DMS 273 (cell line): ENCODE results near the gene WWOX.

Experiments
- DNase-seq: peaks from one replicate; lab custom pipeline; 2025; ENCODE audit not compliant: unreplicated experiment; lab: John Stamatoyannopoulos, UW

Gene WWOX

DNA sequence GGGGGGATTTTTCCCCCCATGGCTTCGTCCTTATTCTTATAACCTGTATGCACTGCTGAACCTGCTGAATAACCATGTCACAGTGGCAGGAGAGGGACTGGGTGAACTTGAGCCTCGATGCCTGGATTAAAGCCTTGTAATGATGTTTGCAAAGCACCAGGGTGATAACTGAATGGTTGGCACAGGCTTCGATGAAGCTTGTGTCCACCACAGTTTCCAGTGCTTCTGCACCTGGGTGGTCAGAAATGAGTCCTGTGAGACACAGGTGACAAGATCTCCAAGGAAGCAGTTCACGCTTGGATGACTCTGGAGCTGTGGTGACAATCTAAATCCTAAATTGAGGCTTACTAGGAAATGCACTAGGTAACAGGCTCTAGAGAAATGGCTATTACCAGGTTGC lies 771.8 kb downstream of the WWOX start:
- DNase-seq, result no peak

DNA sequence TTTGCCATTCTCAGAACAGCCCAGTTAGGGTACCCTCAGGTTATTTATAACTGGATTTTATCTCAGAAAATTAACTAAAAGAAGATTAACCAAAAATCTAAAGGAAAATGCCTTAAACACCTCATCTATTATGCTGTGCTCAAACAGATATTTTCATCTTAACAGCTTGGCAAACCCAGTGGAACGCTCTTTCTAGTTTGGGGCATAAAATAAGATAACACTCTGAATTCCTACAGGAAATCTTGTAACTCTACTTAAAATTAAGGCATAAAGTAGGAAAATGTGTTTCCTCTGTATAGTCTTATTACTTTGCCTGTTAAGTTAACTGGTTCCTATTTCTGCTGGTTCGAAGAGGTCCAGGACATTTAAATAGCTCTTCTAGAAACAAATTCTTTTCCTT lies 777.2 kb downstream of the WWOX start:
- DNase-seq, result no peak

DNA sequence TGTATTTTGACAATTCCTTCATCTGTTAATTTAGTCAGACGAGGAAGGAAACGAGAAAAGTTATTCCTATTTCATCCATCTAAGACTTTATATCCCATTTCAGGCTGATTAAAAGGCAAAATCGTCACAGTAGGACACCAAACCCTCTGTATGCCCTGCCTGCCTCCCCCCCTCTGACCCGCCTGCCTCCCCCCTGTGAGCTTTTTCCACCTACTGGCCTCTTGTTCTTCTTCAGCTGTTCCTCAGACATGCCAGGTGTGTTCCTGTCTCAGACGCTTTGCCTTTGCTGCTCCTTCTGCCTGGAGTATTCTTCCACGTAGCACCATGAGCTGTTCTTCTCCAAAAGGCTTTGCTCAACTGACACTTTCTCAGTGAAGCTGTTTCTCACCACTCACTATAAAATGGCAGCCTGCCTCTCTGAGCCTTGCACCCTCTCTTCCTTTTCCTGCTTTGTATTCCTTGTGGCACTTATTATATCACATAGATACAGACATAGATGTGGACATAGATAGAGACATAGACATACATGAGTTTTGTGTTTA lies 777.7 kb downstream of the WWOX start:
- DNase-seq, result no peak

DNA sequence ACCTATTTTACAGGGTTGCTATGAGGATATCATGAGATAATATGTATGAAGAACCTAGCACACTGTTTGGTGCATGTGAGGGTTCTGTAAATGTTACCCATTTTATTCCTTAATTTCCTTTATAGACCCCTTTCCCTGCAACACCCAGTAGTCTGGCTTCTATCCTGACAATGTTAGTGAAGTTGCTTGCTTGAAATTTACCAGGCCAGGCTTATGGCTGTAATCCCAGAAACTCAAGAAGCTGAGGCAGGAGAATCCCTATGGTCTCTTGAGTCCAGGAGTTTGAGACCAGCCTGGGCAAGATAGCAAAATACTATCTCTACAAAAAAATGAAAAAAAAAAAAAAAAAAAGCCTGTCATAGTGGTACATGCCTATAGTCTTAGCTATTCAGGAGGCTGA lies 779.1 kb downstream of the WWOX start:
- no peak for DNase-seq

DNA sequence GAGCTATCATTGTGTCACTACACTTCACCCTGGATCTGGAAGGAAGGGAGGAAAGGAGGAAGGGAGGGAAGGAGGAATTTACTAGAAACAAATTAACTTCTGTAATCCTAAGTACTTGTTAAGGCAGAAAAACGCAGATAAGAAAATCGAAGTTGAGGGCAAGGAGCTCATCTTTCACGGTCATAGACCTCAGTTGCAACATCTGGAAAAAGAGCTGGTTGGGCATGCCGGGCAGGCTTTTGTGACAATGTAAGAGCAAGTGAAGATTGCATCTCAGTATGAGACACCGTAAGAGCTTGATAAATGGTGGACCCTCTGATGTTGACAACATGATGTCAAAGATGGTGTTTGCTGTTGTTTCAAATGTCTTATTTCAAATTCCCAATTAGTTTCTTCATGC lies 779.6 kb downstream of the WWOX start:
- DNase-seq, result no peak

DNA sequence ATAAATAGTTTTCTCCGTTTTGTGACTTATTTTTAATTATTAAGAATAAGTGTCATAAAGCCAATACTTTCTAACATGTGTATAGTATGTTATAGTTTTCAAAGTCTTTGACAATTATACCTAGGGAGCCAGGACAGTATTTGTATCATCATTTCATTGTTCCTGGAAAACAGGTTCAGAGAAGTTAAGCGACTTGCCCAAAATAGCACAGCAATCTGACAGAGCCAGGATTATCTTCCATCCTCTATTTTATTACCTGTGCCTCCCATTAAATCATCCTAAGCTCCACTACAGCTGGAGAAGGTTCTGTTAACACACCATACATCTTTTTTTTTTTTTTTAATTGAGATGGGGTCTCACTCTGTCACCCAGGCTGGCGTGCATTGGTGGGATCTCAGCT lies 782.7 kb downstream of the WWOX start:
- no peak for DNase-seq

DNA sequence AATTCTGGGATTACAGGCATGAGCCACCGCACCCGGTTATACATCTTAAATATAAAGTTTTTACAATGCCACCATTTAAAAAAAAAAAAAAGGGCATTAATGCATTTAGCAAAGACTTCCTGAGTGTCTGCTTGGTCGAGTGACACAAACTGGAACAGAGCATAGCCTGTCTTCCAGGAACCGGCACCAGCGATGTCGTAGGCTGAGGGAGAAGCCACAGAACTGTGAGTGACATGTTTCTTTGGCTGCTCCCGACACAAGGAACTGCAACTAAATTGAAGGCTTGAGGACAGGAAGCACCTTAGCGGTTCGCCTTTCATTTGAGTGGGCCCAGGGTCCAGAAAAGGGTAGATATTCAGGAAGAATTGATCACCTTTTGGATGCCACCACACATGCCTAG lies 783.3 kb downstream of the WWOX start:
- DNase-seq, result no peak

DNA sequence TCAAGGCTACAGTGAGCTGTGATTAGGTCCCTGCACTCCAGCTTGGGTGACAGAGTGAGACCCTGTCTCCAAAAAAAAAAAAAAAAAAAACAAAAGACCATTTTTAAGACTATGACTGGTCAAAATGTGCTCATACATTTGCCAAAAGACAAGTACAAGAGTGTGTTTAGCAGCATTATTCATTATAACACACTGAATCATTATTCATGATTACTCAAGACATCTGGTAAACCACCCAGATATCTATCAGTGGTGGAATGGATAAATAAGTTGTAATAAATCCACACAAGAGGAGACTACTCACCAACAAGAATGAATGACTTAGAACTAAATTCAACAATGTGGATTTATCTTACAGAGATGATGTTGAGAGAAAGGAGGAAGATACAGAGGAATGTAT lies 784.8 kb downstream of the WWOX start:
- no peak for DNase-seq

DNA sequence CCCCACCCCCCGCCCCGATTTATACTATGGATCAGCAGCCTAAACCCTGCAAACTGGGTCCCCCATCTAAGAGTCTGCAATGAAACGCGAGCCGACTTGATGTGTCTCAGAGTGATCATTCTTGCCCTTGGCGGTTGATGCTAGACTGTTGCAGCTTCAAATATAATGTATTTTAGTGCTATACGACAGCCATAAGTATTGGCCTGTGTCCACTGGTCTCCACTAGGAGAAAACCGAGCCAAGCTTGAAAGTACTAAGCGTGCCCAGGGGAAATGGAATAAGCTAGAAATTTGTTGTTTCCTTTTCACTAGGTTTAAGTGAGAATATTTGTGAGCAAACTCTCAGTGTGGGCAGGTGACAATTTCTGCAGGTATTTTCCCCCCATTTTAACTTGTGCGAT lies 789.9 kb downstream of the WWOX start:
- no peak for DNase-seq

DNA sequence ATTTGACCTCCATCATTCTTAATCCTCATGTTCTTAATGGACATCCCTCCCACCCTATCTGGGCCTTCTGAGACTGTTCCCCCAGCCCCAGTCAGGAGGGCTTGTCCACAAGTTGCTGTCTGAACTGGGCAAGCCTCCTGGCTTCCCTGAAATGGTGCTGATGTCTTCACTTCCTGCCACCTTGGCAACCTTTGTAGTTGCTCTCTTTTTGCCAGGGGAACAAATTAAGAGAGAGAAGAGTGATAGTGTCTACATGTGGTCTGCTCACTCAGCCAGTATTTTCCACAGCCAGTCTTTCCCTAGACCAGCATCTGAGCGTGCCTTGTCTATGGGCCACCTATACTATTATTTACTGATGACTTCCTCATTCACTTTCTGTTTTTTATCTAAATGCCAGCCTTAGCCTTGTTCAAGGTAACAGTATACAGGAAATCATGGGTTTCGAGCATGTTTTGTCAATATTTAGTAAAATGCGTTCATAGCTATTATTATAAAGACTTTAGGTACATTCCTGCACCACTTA lies 791.0 kb downstream of the WWOX start:
- no peak for DNase-seq

DNA sequence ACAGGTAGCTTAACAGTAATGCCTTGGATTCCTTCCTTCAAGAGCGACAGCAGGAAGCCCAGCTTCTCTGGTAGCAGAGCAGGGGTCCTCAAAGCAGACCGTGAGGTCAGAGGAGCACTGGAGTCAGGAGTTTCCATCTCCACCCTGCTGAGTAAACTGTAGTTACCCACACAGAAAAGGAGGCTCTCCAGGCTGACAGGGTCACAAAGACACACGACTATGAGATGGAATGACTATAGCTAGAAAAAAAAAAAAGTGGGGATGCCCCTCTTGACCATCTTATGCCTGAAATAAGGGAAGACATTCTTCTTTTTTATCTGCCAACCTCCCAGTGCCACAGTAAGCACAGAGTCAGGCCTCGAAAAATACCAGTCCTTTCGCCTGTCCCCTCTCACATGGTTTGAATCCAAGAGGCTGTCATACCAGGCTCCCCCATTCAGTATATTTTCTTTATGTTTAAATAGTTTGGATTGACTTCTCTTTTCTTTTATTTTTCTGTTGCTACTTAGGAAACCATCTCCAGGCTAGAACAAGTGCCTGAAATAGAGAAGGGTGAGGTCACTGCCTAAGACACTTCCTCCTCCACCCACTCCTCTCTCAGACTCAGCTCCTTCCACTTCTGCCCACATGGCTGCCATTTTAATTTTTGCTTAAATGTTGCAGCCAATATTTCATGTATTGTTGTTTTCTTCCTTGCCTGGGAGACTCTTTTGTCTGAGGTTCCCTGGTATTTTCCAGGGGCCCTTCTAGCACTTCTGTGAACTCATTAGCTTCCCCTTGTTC lies 793.7 kb downstream of the WWOX start:
- no peak for DNase-seq

DNA sequence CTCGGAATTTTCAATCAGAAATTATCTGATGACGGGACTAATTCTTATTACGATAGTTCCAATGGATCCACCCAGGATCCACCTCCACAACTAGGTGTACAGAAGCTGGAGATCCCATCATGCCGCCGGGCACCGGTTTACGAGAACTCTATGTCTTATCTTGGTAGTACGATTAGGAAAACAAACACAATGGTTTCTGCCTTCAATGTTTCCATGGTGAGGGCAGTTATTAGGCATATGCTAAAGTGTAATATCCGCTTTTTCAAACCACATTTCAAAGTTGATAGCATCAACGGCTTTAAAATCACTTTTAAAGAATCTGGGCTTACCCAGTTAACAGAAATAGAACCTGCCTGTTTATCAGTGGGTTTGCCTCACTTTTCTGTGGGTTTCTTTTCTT lies 795.4 kb downstream of the WWOX start:
- no peak for DNase-seq

DNA sequence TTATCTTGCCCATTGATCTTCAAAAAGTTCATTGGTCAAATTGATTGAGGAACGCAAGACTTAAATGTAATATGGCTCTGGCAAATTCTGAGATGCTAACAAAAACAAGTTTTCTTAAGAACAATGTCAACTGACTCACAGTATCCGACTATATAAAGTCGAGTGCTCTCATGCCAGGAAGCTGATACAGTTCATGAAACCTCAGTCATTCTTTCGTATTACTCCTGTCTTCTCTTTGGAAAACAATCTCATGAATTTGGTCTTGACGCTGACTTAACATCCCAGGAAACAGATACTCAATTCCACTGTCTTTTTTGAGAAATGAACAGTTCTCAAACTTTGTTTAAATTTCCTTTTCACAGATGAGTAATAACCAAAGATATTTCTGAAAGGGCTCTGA lies 796.2 kb downstream of the WWOX start:
- DNase-seq, result no peak

DNA sequence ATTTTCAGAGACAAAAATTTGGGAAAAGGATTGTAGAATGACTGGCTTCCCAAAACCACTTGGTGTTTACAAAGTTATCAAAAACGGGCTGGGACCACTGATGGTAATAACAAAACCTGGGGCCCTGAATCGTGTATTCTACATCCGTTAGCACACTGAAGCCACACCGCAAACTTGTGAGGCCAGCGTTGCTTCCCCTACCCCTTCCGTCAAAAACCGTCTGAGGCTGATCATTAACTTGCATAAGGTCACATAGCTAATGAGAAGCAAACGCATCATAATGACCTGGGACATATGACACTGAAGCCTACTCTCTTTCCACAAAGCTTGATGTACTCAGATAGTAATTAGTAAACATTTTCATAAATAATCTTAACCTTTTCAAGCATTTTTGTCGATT lies 796.8 kb downstream of the WWOX start:
- DNase-seq, result no peak

DNA sequence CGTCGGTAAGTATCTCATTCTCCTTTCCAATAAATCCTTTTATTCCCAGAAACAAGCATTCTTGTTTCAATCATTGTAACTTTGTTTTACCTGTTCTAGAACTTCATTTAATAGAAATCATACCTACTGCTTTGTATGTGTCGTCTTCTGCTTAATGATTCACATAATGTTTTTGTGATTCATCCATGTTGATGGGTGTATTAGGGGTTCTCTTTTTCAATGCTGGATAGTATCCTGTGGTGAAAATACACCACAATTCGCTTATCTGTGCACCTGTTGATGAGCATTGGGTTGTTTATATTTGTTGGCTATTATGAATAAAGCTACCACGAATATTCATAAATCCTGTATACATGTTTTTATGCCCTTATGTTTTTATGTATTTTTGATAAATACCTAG lies 797.8 kb downstream of the WWOX start:
- DNase-seq, result no peak

DNA sequence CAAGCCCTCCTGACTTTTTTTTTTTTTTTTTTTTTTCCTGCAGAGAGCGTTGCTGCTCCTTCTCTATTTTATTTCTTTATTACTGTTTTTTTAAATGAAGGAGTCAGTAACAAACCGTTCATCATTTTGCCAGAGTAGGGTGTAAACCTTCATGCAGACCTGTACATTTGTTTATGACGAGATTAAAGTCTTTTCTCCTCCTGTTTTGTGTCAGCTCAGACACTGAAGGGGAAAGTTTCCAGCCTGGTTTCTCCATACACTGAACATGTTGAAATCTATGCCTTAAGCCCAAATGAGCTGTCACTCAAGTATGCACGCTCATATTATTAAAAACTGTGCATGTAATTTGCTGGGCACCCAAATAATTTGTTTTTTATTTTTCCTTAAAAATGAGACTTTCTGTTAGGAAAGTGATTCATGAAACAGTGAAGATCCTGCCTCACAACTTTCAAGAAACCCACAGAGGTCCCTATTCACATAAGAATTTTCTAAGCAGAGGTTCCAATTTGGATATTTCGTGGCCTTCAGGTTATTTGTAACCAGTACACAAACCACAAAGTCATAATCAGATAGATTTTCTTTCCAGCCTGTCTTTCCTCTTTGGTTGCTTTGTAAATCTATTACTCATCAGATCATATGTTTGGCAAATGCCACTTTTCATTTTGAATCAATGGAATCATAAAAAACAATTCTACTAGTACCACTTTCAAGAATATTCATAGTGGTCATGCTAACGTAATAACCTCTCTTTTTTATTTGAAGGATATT lies 800.8 kb downstream of the WWOX start:
- no peak for DNase-seq

DNA sequence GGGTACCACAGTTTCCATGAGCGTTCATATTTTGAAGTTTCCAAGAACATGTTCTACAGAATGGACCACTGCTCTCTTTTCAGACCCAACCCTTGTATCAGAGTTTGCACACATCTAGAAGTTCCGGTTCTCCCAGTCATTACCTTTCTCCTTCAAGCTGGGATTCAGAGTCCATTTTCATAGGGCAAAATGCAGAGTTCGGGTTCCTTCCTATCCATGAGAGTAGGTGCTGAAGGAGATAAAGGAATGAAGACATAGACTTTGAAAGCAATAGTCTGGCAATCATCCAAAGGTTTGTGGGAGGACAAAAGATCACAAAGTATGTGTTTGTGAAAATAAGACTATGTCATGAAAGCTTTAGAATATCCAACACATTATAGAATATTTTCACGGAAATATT lies 801.5 kb downstream of the WWOX start:
- DNase-seq, result no peak

DNA sequence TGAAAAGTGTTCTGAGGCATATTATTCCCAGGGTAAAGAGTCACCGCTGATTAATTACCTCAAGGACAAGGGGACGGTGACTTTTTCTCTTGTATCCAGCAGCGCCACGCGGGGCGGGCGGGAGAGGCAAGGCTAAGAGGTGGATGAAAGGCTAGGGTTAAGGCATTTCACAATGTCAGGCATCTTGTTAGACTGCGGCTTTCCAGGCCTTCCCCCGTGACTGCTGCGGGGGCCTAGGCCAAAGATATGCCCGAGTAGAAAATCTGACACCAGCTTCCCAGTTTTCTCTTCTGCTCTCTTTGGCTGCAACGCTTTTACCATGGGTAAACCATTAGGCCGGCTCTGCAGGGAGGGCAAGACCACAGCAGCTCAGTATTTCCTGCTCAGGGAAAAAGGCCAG lies 802.9 kb downstream of the WWOX start:
- DNase-seq, result no peak

DNA sequence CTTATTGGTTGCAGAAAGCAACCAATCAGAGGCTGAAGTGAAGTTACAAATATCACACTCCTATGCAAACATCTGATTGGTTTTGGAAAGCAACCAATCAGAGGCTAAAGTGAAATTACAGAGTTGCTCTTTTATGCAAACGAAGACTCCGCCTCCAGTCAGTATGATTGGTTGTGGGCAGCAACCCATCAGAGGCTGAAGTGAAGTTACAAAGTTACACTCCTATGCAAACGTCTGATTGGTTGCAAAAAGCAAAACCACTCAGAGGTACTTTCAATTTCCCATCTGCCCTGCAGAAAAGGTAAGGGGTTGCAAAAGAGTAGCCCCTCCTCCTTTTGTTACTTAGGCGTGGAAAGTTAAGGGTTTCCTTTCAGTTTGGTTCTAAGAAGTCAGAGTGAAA lies 803.8 kb downstream of the WWOX start:
- no peak for DNase-seq

DNA sequence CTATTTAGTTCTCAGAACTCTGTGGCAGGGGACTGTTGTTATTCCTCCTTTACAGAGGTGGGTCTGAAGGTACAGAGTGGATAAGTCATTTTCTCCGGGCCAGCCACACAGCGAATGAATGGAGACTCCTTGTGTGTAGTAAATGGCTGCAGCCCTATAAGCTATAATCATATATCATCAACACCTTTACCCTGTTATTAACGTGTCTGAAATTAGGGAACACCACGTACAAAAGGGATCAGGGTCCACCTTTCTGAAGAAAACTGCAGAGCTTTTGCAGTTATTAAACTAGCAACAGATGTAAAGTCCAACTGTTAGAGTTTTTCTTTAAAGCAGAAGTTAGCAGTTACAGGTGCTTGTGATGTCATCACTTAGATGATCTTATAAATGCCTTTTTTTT lies 804.4 kb downstream of the WWOX start:
- DNase-seq, result no peak

DNA sequence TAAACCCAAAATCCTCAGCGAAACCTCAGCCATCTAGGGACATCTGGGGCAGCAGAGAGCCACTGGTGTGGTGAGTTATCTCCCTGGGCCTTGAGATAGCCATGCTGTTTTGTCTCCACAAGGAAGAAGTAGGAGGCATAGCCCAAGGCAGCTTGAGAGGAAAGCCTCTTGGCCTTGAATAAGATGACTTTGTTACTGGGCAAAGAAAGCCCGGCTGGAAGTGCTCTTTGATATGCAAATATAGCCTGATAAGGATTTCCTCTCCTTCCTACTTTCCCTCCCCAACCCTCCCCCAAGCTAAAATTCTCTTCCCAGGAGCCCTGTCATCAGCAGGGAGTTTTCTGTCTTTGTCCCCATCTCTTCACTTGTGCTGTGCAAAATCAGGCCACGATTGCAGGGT lies 806.7 kb downstream of the WWOX start:
- DNase-seq, result no peak

DNA sequence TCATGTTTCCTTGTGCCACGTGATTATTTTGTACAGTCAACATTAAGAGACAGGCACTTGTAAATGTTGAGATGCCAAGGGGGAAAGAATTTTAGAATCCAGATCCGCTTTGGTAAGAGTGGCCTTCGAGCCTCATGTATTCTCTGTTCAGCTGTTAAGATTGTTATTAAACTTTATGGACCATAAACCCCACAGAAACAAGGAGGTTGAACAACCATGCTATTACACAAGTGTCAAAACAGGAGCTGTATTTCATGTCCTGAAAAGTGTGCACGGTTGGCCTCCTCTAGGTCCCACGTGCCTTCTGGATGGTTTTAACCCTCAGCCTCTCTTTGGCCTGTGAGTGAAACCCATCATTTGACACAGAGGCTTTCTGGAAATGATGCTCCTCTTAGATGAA lies 809.8 kb downstream of the WWOX start:
- no peak for DNase-seq
